NCI-H460 (cell line): ENCODE results near the gene KBTBD2. TPM values are rescaled to one million over a fixed set of nuclear protein-coding genes. Genes with fewer than 3 reads are reported as not detected.
A peak's percentile ranks its signal among the peaks of the same experiment; 100 is the strongest.
"Not testable (repeated sequence)": the region's sequence is repeated elsewhere in the genome, so short reads cannot be mapped to it uniquely, and the experiment has no call there.

Experiments used
- DNase-seq: peaks from one replicate; pipeline ENCODE4 v3.0.0-alpha.2; 2016; ENCODE audit warnings: low read depth; ENCODE audit errors: extremely low read depth
- polyA plus RNA-seq: library from polyadenylated mRNA; depleted of rRNA; stranded (reverse); fragments of >200 nt; gene quantifications from 2 replicates; pipeline ENCODE4 v1.2.3, GENCODE V29; 2014; cell fraction: nucleus; rRNA removed
- total RNA-seq: library from RNA; depleted of rRNA; stranded (reverse); fragments of >200 nt; shearing (Covaris generic); gene quantifications from 2 replicates; pipeline ENCODE4 v1.2.3, GENCODE V29; 2014; rRNA removed

Gene KBTBD2
- 45.8 and 49.8 TPM in 2 replicates for total RNA-seq
- polyA plus RNA-seq = 29.3 and 45.5 TPM in 2 replicates

- DNase-seq = peak; percentile 84
Observed at GRCh38 chr7:32891043-32891799, at the start of gene KBTBD2. Gene KBTBD2, minus strand, starts transcription at chr7:32891760. Its CDS starts 12,156 bp downstream, at chr7:32879604.

- no peak for DNase-seq
Observed at GRCh38 chr7:32941181-32941580, 49.6 kb upstream of the KBTBD2 start.

GRCh38 chr7:32937344-32938174 lies 46.0 kb upstream of the KBTBD2 start:
- no peak for DNase-seq

GRCh38 chr7:32936689-32937088 lies 45.1 kb upstream of the KBTBD2 start:
- no peak for DNase-seq

GRCh38 chr7:32935558-32935957 lies 44.0 kb upstream of the KBTBD2 start:
- no peak for DNase-seq

- no peak for DNase-seq
Observed at GRCh38 chr7:32930378-32930777, 38.8 kb upstream of the KBTBD2 start.

GRCh38 chr7:32929430-32930143 lies 38.0 kb upstream of the KBTBD2 start:
- DNase-seq = no peak

GRCh38 chr7:32928785-32929298 lies 37.3 kb upstream of the KBTBD2 start:
- DNase-seq = no peak

GRCh38 chr7:32921896-32922295 lies 30.3 kb upstream of the KBTBD2 start:
- no peak for DNase-seq

GRCh38 chr7:32916994-32917393 lies 25.4 kb upstream of the KBTBD2 start:
- not testable (repeated sequence) for DNase-seq

GRCh38 chr7:32916006-32916405 lies 24.4 kb upstream of the KBTBD2 start:
- DNase-seq = no peak

- no peak for DNase-seq
Observed at GRCh38 chr7:32915041-32915536, 23.5 kb upstream of the KBTBD2 start.

GRCh38 chr7:32914184-32914583 lies 22.6 kb upstream of the KBTBD2 start:
- DNase-seq = no peak

- DNase-seq = no peak
Observed at GRCh38 chr7:32910195-32910594, 18.6 kb upstream of the KBTBD2 start.

- DNase-seq = peak; percentile 32
Observed at GRCh38 chr7:32905175-32905662, 13.7 kb upstream of the KBTBD2 start.

GRCh38 chr7:32901629-32902028 lies 10.1 kb upstream of the KBTBD2 start:
- no peak for DNase-seq

GRCh38 chr7:32900433-32900995 lies 9.0 kb upstream of the KBTBD2 start:
- DNase-seq = no peak

- DNase-seq = not testable (repeated sequence)
Observed at GRCh38 chr7:32897376-32897775, 5.8 kb upstream of the KBTBD2 start.

- DNase-seq = no peak
Observed at GRCh38 chr7:32896564-32897347, 5.2 kb upstream of the KBTBD2 start.
